ENCODE data around the gene SMIM31.

SMIM31 gene

GRCh38 chr4:164753873-164754488 lies at the start of gene SMIM31:
Gene SMIM31 (plus strand): TSS chr4:164754131. CDS start chr4:164770444, 16,313 bp downstream.
- no peak for DNase-seq

- no peak for DNase-seq
Observed at GRCh38 chr4:164706675-164707074, 47.3 kb upstream of the SMIM31 start.

GRCh38 chr4:164716901-164717300 lies 37.0 kb upstream of the SMIM31 start:
- DNase-seq: no peak

GRCh38 chr4:164718827-164719226 lies 35.1 kb upstream of the SMIM31 start:
- no peak for DNase-seq

GRCh38 chr4:164725066-164725465 lies 28.9 kb upstream of the SMIM31 start:
- no peak for DNase-seq

- DNase-seq: no peak
Observed at GRCh38 chr4:164730705-164731393, 23.1 kb upstream of the SMIM31 start.

- peak; percentile 35 for DNase-seq
Observed at GRCh38 chr4:164731827-164732474, 22.0 kb upstream of the SMIM31 start.

GRCh38 chr4:164734484-164734883 lies 19.4 kb upstream of the SMIM31 start:
- DNase-seq: no peak

GRCh38 chr4:164748375-164748774 lies 5.6 kb upstream of the SMIM31 start:
- DNase-seq: no peak

GRCh38 chr4:164755432-164755831 lies 1.5 kb downstream of the SMIM31 start:
- no peak for DNase-seq

GRCh38 chr4:164756686-164757085 lies 2.8 kb downstream of the SMIM31 start:
- no peak for DNase-seq

- DNase-seq: no peak
Observed at GRCh38 chr4:164761241-164761640, 7.3 kb downstream of the SMIM31 start.

- no peak for DNase-seq
Observed at GRCh38 chr4:164761746-164762275, 7.9 kb downstream of the SMIM31 start.

GRCh38 chr4:164765096-164765495 lies 11.2 kb downstream of the SMIM31 start:
- no peak for DNase-seq

GRCh38 chr4:164765833-164766232 lies 11.9 kb downstream of the SMIM31 start:
- no peak for DNase-seq

GRCh38 chr4:164768516-164768915 lies 14.6 kb downstream of the SMIM31 start:
- no peak for DNase-seq

- no peak for DNase-seq
Observed at GRCh38 chr4:164770010-164770724, 16.2 kb downstream of the SMIM31 start.

GRCh38 chr4:164771088-164771487 lies 17.2 kb downstream of the SMIM31 start:
- DNase-seq: no peak

- DNase-seq: no peak
Observed at GRCh38 chr4:164772076-164772475, 18.1 kb downstream of the SMIM31 start.

GRCh38 chr4:164779080-164779479 lies 25.1 kb downstream of the SMIM31 start:
- DNase-seq: no peak

- DNase-seq: peak; percentile 11
Observed at GRCh38 chr4:164779811-164780216, 25.9 kb downstream of the SMIM31 start.

- DNase-seq: no peak
Observed at GRCh38 chr4:164780839-164781238, 26.9 kb downstream of the SMIM31 start.

- no peak for DNase-seq
Observed at GRCh38 chr4:164783976-164784375, 30.0 kb downstream of the SMIM31 start.

Measured in stimulated activated CD4-positive, alpha-beta T cell treated with anti-CD3 and anti-CD28 coated beads, Interleukin-1b, Interleukin-23, amount 100 ng/mL, for 48 hours (primary cell).